T-helper 1 cell (primary cell): ENCODE measurements around the gene LRRK1.

Experiments used
- DNase-seq, 5 donors: peaks; one replicate each; pipeline ENCODE4 v3.0.0-alpha.2; 2012 to 2020

Gene LRRK1

GRCh38 chr15:101026656-101027272 lies 107.6 kb downstream of the LRRK1 start:
- no peak for DNase-seq

- DNase-seq: no peak
Observed at GRCh38 chr15:101027273-101027901, 108.2 kb downstream of the LRRK1 start.

GRCh38 chr15:101027920-101028319 lies 108.8 kb downstream of the LRRK1 start:
- DNase-seq: no peak

GRCh38 chr15:101028321-101028720 lies 109.2 kb downstream of the LRRK1 start:
- no peak for DNase-seq

GRCh38 chr15:101028772-101029438 lies 109.7 kb downstream of the LRRK1 start:
- DNase-seq: no peak

GRCh38 chr15:101029971-101030661 lies 111.0 kb downstream of the LRRK1 start:
- no peak for DNase-seq

- DNase-seq: no peak
Observed at GRCh38 chr15:101031213-101031612, 112.1 kb downstream of the LRRK1 start.

GRCh38 chr15:101033801-101034200 lies 114.6 kb downstream of the LRRK1 start:
- no peak for DNase-seq

- no peak for DNase-seq
Observed at GRCh38 chr15:101035611-101036010, 116.5 kb downstream of the LRRK1 start.

GRCh38 chr15:101036189-101036588 lies 117.0 kb downstream of the LRRK1 start:
- no peak for DNase-seq

- DNase-seq: no peak
Observed at GRCh38 chr15:101037090-101037830, 118.1 kb downstream of the LRRK1 start.

- no peak for DNase-seq
Observed at GRCh38 chr15:101038327-101039003, 119.3 kb downstream of the LRRK1 start.

- DNase-seq: no peak
Observed at GRCh38 chr15:101039461-101039860, 120.3 kb downstream of the LRRK1 start.

- DNase-seq: no peak
Observed at GRCh38 chr15:101042320-101042719, 123.2 kb downstream of the LRRK1 start.

GRCh38 chr15:101043011-101043410 lies 123.9 kb downstream of the LRRK1 start:
- no peak for DNase-seq

GRCh38 chr15:101043911-101044624 lies 124.9 kb downstream of the LRRK1 start:
- DNase-seq: no peak

- no peak for DNase-seq
Observed at GRCh38 chr15:101044625-101045235, 125.6 kb downstream of the LRRK1 start.

- DNase-seq: no peak
Observed at GRCh38 chr15:101045236-101045646, 126.1 kb downstream of the LRRK1 start.

GRCh38 chr15:101045835-101046691 lies 126.9 kb downstream of the LRRK1 start:
- DNase-seq: no peak

GRCh38 chr15:101046826-101047225 lies 127.7 kb downstream of the LRRK1 start:
- no peak for DNase-seq
